ENCODE data around the gene ASIC2.
A peak's percentile ranks its signal among the peaks of the same experiment; 100 is the strongest.

Gene ASIC2

DNA sequence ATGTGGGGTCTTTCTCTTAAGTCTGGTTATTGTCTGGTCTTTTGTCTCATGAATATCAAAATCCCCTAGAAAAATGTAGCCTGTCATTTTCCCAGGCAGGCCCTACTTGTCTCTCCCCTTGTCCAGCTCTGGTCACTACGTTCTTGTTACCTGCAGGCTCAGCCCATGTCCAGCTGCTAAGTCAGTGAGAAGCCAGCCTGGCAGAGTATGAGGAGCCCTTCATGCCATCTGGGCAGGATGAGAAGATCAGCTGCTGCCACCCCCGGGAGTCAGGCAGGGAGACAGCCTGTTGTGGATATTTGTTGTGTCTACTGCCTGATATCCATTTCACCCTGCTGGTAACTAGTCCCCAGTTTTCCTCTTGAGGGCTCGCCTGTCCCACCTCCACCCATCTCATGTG, 88.9 kb downstream of the ASIC2 start:
- DNase-seq (ENCODE audit: low read depth in 2 of 2) = no peak

DNA sequence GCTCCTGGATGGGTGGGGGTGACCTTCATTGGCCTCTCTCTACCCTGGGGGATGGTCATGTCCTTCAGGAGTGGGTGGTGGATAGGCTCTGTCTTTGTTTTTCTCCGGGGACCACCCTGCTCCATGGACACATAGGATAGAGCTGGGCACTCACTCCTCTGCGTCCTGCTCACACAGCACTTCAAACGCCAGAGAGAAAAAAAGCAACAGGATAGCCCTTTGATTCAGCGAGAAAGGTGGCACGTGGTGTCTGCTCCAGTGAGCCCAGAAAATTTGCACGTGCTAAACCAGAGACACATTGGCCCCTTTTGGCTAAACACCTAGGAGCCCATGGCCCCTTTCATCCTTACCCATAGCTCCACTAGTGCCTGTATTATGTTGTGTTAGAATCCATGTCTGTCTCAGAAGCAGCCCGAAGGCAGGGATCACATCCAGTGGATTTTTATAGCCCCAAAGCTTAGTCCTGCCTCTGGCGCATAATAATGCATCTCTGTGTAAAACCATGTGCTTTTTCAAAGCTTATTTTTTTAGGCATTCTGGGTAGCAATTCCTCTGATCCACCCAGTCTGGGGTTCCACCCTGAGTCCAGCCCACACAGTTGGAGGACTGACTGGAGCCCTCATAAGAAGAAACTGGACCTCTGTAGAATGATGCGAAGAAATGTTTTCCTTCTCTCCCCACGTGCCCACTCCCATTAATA, 90.1 kb downstream of the ASIC2 start:
- DNase-seq (ENCODE audit: low read depth in 2 of 2) = no peak

GRCh38 chr17:33202021-33202420, 91.1 kb downstream of the ASIC2 start:
- DNase-seq (ENCODE audit: low read depth in 2 of 2) = no peak

GRCh38 chr17:33201283-33201682, 91.8 kb downstream of the ASIC2 start:
- no peak for DNase-seq (ENCODE audit: low read depth in 2 of 2)

GRCh38 chr17:33200587-33200986, 92.5 kb downstream of the ASIC2 start:
- no peak for DNase-seq (ENCODE audit: low read depth in 2 of 2)

DNA sequence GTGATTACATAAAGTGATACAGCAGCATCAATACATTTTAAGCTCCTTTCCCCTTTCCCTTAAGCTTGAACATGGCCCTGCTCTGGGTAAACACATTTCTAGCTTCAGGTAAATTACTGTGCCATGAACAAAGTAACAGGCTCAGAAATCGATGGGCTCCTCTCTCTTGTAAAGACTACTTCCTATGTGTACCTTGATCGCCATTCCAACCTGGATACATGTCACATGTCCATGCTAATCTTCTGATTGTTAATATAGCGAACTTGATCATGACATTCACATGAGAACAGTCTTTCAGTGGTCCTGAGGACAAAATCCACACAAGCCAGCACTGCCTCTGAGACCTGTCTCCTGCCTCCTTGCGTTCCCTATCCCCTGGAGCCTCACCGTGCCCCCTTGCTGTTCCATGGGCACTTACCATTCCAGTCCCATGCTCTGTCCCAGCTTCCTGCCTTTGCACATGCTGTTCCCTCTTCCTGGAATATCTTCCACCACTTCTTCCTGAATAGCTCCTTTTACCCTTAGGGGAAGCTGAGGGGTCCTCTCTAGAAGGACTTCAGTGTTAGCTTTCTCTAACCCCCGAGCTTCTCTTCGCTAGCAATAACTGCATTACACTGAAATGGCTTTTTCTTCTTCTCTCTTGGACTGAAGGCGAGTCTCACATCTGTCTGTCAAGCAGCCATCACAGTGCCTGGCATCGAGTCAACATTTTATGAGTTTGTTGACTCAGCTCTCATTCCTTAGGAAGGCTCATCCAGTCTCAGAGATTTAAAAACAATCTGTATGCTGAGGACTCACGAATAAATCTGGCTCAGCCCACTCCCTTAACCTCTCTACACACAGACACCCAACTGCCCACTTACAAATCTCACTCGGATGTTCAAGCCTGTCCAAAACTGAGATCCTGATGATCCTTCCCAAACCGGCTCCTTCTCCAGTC, 93.3 kb downstream of the ASIC2 start:
- DNase-seq (ENCODE audit: low read depth in 2 of 2) = peak; percentile 27 to 29

DNA sequence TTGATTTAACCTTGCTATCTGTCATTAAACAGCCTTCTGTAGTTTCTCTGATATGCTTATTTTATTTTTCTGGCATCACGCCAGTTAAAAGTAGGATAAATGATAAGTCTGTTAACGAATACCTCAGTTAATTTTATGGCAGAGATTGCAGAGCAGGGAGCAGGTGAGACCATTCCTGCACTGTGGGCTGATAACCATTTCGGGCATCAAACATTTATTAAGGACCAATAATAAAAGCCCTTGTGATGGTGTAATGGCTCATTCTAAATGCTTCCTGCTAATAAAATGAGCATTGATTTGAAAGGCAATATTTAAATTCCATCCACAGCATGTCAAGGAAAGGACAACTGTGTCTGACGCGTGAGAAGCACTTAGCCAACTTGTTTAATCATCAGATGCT, 94.1 kb downstream of the ASIC2 start:
- DNase-seq (ENCODE audit: low read depth in 2 of 2) = no peak

DNA sequence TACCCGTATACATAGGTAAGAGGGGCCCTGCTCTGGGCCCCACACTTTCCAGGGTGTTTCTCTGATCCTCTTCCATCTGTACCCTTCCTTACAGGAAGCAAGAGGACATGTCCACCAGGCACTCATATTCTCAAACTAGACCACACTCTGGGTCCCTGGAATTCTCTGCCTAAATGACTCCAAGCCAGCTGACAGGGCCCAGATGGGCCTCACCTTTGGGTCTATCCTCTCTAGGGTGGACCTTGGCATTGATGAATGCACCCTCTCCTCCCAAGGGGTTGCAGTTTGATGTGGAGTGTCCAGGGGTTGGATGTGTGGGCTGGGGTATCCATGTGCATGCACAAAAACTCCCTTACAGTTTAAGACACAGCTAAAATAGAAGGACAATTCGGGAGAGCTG, 95.8 kb downstream of the ASIC2 start:
- no peak for DNase-seq (ENCODE audit: low read depth in 2 of 2)

GRCh38 chr17:33196883-33197282, 96.2 kb downstream of the ASIC2 start:
- DNase-seq (ENCODE audit: low read depth in 2 of 2) = no peak

DNA sequence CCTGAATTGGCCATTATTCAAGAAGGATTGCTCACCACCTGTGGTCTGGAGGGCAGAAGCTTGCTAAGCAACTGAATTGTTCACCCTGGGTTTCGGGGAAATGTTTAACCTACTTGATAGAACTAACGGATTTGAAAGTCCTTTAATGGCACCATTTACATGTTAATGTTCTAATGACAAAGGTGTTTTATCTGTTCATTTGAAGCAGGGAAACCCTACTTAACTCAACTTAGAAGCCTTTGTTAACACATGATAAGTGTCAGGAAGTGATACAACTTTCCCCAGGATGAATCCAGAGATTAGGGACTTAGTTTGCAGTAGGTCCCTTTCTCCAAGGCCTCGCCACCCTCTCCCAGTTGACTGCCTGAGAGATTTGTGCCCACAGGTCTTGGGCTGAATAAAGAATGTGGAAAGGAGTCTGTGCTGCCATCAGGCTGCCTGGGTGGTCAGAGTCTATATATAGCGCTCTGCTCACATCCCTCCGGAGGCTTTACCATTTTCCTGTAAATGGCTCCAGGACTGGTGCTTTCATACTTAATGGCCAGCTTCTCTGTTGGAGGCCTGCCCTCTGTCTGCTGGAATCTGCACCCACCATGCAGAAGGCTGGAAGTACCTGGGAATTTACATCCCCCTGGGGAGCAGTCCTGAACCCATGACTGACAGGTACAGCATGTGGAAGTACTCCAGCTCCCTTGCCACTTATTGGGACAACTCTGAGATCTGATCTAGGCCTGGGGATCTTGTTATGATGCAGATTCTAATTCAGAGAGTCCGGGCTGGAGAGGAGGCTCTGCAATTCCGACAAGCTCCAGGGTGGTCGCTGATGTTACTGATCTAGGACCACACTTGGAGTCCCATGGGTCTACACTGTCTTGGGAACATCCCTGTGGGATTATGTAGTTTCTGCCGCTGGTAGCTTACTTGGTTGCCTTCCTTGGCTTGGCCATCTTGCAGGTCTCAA, 99.9 kb downstream of the ASIC2 start:
- DNase-seq (ENCODE audit: low read depth in 2 of 2) = no peak

GRCh38 chr17:33183487-33184026, 109.5 kb downstream of the ASIC2 start:
- no peak for DNase-seq (ENCODE audit: low read depth in 2 of 2)

- DNase-seq (ENCODE audit: low read depth in 2 of 2) = no peak
Observed at GRCh38 chr17:33179151-33179550, 113.9 kb downstream of the ASIC2 start.

DNA sequence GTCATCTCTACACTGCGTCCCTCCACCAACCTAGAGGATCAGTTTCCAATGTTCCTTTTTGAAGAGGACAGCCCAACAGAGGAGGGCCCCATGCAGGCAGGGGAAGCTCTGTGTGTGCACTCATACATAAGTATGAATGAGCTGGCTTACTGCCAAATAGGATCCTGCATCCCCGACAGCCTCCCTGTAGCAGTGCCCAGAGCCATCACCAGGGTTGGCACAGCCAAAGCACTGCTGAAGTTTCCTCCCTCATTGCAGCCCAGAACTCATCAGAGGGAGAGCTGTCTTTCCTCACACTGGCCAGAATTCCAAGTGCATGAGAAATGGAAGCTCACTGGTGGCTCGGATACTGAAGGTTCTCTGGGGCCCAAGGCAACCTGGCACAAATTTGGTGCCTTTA, 114.4 kb downstream of the ASIC2 start:
- no peak for DNase-seq (ENCODE audit: low read depth in 2 of 2)

DNA sequence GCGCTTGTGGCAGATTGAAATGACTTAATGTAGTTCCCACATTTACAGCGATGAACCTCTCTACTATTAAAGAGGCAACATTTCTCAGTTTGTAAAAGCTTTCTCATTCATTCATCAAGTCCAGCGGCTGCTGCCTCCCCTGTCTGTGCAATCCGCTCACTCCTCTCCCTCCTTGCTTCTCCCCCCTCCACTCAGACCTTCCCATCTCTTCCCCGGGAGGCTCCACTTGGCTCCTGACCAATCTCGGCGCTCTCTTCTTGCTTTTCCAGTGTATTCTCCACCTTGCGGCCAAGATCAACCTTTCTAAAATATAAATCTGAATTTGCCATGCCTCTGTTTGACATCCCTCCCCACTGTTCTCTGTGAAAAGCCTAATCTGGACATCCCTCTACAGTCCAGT, 117.5 kb downstream of the ASIC2 start:
- no peak for DNase-seq (ENCODE audit: low read depth in 2 of 2)

DNA sequence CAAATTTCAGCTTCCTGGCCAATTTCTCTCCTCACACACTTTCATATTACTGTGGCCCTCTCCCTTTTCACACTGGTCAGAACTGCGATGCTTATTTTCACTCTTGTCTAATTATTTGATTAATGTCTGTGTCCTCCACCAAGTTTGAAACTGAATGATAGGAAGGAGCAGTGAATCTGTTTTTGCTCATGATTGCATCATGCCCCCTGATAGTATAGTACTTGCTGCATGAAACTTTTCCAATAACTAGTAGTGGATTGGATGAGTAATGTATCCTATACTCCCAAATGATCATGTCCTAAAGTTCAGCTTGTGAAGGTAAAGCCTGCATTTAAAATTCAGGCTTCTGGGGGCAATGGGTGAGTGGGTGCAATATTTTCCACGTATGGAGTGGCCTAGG, 121.2 kb downstream of the ASIC2 start:
- DNase-seq (ENCODE audit: low read depth in 2 of 2) = no peak

DNA sequence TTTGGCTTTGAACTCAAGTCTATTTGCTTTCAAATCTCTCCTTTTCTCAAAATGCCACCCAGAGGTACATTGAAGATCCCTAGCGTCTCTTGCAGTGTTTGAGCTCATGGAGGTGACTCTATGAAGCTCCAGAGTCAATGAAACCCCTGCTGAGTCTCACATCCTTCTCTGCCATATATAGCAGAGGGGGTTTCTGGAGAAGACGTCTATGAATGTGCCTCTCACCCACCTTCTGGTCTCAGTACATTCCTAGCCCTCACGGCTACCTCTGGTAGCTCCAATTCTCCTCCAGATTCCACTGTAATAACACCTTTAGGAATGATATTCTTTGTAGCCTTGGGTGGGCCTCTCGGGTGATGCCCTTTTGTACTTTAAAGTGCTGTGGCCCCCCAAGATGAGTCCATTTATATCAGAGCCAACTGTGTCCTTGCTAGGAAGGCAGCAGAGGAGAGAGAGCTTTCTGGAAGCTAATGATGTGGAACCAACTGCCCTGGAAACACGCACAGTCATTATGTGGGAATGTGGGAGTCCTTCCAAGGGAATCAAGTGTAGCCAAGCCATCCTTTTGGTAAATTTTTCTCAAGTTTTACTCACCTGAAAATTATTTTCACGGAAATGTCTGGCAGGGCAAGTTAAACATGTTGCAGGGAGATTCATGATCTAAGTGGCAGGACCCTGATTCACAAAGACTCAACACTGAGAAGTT, 123.4 kb downstream of the ASIC2 start:
- DNase-seq (ENCODE audit: low read depth in 2 of 2) = peak; percentile 26 to 30

GRCh38 chr17:33167736-33168135, 125.4 kb downstream of the ASIC2 start:
- DNase-seq (ENCODE audit: low read depth in 2 of 2) = no peak

DNA sequence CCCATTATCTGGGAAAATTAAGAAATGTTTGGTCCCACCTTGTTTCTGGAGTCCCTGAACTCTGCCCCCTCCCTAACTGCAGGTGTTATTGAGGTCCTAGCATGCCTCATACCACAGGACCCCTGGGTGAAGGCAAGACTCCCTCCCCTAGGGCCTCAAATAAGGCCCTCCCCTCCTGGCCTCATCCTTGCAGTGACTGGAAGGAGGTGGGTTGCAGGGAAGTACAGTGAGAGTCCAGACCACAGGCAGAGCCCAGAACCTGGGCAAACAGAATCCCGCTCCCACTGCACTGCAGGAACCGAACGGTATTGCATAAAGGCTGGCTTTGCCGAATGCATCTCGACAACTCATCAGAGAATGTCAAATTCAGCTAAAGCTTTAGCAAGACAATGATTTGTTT, 126.6 kb downstream of the ASIC2 start:
- no peak for DNase-seq (ENCODE audit: low read depth in 2 of 2)

- peak; percentile 54 to 65 for DNase-seq (ENCODE audit: low read depth in 2 of 2)
Observed at GRCh38 chr17:33164169-33164881, 128.8 kb downstream of the ASIC2 start.

DNA sequence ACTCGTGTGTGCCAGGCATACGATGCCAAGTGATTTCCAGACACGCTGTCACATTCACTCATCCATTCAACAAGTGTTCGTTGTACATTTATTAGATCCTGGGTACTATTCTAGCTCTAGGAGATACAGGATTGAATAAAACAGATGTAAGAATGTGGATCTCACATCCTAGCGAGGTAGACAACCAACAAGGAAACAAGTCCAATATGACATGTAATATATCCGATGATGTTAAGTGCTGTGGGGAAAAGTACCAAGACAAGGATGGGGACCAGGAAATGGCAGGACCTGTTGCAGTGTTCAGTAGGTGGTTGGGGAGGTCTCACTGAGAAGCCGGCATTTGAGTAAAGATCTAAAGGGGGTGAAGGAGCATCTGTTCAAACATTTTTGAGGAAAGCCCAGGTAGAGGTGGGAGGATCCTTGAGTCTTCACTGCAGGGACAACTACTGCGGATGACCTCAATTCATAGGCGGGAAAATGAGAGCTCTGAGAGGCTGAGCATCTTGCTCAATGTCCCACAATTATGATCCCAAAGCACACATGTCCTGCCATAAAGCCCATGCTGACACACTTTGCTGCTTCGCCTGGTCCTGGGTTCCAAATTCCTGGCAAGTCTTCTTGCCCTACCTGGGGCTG, 129.4 kb downstream of the ASIC2 start:
- DNase-seq (ENCODE audit: low read depth in 2 of 2) = no peak

Data from fibroblast of skin of left biceps (primary cell).